ENCODE data around the gene TSPEAR.
"Not testable (repeated sequence)": the region's sequence is repeated elsewhere in the genome, so short reads cannot be mapped to it uniquely, and the experiment has no call there.

DNA sequence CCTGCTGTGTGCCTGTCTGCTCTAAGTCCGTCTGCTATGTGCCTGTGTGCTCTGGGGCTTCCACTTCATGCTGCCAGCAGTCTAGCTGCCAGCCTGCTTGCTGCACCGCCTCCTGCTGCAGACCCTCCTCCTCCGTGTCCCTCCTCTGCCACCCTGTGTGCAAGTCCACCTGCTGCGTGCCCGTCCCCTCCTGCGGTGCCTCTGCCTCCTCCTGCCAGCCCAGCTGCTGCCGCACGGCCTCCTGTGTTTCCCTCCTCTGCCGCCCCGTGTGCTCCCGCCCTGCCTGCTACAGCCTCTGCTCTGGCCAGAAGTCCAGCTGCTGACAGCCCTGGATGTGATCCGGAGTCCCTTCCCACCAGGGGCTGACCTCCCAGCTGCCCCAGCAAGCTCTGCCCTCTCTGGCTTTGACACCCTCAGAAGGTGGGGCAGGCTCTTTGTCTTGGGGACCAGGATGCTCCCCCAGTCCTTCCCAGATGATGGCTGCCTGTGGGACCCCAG is 73.5 kb downstream of the TSPEAR start:
- not testable (repeated sequence) for TF ChIP-seq CTCF, POLR2AphosphoS5, EP300 (IDR thresholded peaks at IDR 0.05)
